GM21447 (cell line): ENCODE results near the gene TRIML2.
"Not testable (repeated sequence)": the region's sequence is repeated elsewhere in the genome, so short reads cannot be mapped to it uniquely, and the experiment has no call there.

Source experiments
- ATAC-seq: cut with Tn5 transposase; IDR thresholded peaks from one replicate; pipeline ENCODE4 v1.9.1; 2021; ENCODE audit not compliant: unreplicated experiment

Gene TRIML2

GRCh38 chr4:188107931-188108843 is 1.2 kb downstream of the TRIML2 start:
- ATAC-seq, result no peak

- no peak for ATAC-seq
Observed at GRCh38 chr4:188106454-188106853, 2.9 kb downstream of the TRIML2 start.

GRCh38 chr4:188092824-188093223 is 16.6 kb downstream of the TRIML2 start:
- ATAC-seq, result no peak

GRCh38 chr4:188086858-188087257 is 22.5 kb downstream of the TRIML2 start:
- ATAC-seq, result no peak

- ATAC-seq, result no peak
Observed at GRCh38 chr4:188082796-188083195, 26.6 kb downstream of the TRIML2 start.

GRCh38 chr4:188078116-188078515 is 31.3 kb downstream of the TRIML2 start:
- ATAC-seq, result no peak

GRCh38 chr4:188076169-188076568 is 33.2 kb downstream of the TRIML2 start:
- ATAC-seq, result no peak

GRCh38 chr4:188061083-188061482 is 48.3 kb downstream of the TRIML2 start:
- ATAC-seq, result no peak

GRCh38 chr4:188053302-188053701 is 56.1 kb downstream of the TRIML2 start:
- no peak for ATAC-seq

- no peak for ATAC-seq
Observed at GRCh38 chr4:188046657-188047056, 62.7 kb downstream of the TRIML2 start.

- not testable (repeated sequence) for ATAC-seq
Observed at GRCh38 chr4:188045461-188045860, 63.9 kb downstream of the TRIML2 start.

- no peak for ATAC-seq
Observed at GRCh38 chr4:188043154-188043553, 66.2 kb downstream of the TRIML2 start.

- no peak for ATAC-seq
Observed at GRCh38 chr4:188042191-188042590, 67.2 kb downstream of the TRIML2 start.

- no peak for ATAC-seq
Observed at GRCh38 chr4:188041721-188042120, 67.7 kb downstream of the TRIML2 start.
